HL-60 (cell line): ENCODE measurements around the gene FYN.

Experiments
- CTCF ChIP-seq: IDR thresholded peaks from one replicate; pipeline ENCODE4 v1.5.1; 2011; ENCODE audit warnings: low read length, control low read depth, inconsistent platforms; ENCODE audit not compliant: insufficient read depth
- GABPA ChIP-seq: IDR thresholded peaks from 2 replicates; pipeline ENCODE4 v1.6.1; 2012; ENCODE audit warnings: low read depth
- REST ChIP-seq: IDR thresholded peaks from 2 replicates; pipeline ENCODE4 v1.6.1; 2012; ENCODE audit warnings: low read depth; ENCODE audit not compliant: insufficient replicate concordance
- SPI1 ChIP-seq: IDR thresholded peaks from 2 replicates; pipeline ENCODE4 v1.6.1; 2012; ENCODE audit warnings: low read depth, mild to moderate bottlenecking, borderline replicate concordance

DNA sequence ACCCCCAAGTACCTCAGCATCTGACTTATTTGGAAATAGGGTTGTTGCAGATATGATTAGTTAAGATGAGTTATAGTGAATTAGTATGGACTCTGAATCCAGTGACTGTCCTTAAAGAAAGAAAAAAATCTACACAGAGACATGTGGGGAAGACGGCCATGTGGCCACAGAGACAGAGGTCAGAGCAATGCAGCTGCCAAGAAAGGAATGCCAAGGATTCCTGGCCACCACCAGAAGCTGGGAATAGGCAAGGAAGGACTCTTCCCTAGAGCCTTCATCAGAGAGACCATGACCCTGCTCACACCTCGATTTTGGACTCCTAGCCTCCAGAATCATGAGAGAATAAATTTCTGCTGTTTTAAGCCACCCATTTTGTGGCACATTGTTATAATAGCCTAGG is 81.8 kb downstream of the FYN start:
- TF ChIP-seq SPI1 (no peak), REST (no peak), CTCF (no peak), GABPA (no peak)
